ENCODE data around the gene CA5B.
"Not testable (repeated sequence)": the region's sequence is repeated elsewhere in the genome, so short reads cannot be mapped to it uniquely, and the experiment has no call there.

Gene CA5B

DNA sequence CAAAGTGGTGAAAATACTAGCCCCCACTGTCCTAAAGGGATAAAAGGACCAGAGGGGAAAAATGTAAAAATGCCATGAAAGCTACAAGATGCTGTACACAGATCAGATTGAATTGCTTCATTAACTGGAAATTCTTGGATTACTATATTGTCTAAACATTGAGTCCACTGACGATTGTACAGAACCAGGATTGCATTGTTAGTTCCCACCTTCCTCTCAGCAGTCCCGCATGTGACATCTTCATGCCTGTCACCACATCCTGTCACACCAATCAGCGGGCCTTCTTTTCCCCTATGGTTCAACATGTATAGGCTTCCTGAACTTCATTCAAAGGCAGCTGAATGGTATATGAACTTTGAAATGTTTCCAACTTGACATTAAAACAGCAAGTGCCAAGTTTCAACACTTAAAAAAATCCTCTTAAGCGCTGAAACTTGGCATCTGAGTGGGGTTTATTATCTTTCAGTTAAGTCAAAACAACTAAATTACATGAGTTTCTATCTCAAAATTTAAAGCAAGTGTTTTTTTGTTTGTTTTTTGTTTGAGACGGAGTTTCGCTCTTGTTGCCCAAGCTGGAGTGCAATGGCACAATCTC is 76.8 kb downstream of the CA5B start:
- no peak for DNase-seq (ENCODE audit: low read depth)

DNA sequence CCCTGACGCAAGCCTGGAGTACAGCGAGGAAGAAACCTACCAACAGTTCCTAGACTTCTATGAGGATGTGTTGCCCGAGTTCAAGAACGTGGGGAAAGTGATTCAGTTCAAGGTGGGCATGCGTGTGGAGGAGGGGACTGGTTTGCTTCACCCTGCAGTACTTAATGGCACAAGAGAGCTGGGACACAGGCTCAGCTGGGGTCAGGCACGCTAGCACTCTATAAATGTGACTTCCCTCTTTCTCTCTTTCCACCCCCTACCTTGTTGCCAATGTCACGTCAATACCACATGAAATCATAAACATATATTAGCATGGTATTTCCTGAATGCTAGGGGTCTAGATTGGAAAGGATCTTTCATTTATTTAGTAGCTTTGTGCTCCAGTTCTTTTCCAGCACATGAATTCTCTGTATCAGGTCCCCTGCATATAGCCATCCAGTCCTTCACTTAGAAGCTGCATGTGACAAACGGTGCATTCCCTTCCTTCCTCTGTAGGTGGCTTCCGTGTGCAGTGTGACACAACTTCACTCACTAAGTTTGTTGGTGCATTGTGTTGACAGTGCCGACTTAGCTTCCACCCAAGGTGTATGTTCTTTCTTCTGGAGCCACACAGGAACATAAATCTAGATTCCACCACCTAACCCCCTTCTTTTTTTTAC is 77.8 kb downstream of the CA5B start:
- DNase-seq (ENCODE audit: low read depth), result no peak

DNA sequence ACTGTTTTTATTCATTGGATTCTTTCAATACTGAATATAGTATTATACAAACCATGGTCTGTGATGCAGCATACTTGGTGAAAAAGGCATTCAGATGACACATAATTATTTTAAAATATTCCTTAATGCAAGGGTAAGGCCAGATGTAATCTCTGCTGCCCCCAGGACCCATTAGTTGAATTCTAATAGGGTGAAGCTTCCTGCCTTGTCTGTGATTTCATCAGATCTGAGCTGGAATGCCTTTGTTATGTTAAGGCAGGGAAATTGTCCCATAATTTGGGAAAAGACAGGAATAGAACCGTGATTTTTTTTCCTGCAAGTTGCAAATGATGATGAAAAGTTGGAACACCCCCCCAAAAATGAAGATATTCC is 78.4 kb downstream of the CA5B start:
- no peak for DNase-seq (ENCODE audit: low read depth)

DNA sequence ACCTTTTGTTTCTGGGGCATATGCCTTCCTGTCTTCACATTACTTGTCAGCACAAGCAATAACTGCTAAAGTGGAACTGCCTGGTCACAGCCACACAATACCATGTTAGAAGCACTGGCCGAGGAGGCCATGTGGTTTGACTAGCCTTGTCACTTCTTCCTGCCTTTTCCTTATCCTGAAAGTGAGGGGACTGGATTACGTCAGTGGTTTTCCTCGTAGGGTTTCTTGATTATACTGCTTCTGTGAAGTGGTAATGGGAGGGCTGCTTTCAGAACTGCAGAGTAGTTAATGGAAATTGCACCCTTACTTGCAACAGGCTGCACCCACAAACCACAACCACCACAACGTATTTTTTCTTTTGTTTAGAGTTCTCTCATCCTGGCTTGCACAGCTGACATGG is 78.8 kb downstream of the CA5B start:
- no peak for DNase-seq (ENCODE audit: low read depth)

DNA sequence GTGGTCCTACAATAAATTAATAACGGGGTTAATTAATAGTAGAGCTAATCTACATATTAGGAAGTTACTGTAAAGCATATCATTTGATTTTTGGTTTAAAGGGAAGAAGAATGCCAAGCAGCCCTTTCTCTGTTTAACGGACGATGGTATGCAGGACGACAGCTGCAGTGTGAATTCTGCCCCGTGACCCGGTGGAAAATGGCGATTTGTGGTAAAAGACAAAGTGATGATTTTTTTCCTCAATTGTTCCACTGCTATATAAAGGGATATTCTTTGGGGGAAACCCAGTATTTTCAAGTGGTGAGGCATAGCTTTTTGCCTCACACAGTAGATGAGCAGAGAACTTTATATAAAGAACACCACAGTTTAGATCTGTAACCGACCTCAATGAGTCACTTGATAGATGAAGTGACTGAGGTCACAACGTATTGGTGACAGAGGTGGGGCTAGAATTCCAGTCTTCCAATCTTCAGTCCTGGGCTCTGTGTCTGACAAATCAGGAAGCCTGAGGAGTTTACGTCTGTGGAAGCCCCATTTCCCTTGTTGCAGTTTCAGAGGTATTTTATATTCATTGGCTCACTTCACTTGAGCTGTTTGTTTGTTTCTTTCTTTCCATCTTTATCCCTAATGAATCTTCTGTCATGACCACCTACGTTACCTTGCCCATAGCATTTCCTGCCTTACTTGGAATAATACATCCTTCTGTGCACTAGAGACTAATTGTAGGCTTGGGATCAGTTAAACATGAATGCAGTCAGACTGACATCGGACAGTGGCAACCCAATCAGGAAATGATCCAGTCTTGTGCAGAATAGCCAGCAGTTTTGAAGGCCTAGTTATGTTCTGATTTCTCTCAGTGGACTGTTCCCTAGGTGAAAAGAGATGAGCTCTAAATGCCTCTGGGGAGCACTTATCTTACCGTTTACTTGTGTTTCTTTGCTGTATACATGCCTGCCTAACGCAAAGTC is 82.3 kb downstream of the CA5B start:
- DNase-seq (ENCODE audit: low read depth), result no peak

DNA sequence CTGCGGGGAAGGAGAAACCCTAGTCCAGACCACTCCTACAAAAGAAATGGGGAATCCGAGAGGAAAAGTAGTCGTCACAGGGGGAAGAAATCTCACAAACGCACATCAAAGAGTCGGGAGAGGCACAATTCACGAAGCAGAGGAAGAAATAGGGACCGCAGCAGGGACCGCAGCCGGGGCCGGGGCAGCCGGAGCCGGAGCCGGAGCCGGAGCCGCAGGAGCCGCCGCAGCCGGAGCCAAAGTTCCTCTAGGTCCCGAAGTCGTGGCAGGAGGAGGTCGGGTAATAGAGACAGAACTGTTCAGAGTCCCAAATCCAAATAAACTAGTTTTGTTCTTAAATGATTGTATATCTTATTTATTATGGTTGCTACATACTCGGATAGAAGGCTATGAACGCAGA is 84.9 kb downstream of the CA5B start:
- no peak for DNase-seq (ENCODE audit: low read depth)

DNA sequence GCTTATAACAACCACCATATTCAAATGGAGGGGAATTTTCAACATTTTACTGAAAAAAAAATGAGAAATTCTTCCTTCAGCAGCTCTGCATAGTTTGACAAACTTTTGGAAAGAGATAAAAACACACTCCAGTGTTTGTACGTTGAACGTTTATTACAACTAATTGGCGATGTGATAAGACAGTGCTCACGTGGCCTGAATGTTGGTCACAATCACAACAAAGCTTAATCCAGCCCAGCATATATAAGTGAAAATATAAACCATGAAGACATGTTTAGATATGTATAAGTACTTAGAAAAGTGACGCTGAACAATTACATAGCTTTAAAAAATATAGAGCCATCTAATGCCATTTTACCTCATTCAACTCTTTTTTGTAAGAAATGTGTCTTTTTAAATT is 87.9 kb downstream of the CA5B start:
- DNase-seq (ENCODE audit: low read depth), result no peak

DNA sequence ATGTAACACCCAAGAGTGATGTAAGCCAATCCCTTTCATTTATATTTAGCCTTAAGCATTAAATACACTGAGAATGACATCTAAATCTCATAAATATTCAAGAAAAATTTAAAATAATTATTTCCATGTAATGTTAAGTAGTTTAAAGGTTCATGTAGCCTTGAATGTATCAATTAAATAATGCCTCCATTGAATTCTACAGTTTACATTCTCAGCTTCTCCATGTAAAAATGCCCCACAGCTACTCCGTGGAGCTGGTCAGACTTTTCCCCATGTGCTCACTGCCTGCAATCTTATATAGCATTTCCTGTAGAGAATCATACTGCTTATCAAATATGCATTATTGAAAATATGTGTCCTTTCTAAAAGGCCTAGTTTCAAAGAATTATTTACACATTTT is 91.1 kb downstream of the CA5B start:
- DNase-seq (ENCODE audit: low read depth), result no peak

DNA sequence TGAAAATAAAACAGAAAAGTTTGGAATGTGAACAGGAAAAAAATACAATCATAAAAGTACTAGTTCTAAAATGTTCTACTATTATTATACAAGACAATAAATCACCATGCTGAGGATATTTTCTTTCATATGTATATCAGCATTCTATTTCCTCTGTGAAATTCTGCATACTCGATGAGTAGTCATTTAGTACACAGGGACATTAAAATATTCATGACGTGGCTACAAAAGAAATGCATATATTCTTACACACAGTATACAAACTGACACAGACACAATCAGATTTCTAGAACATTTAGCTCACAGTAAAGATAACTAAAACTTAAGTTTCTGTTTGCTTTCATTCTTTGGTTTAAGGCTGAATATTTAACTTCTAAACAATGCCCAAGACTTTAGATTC is 93.3 kb downstream of the CA5B start:
- not testable (repeated sequence) for DNase-seq (ENCODE audit: low read depth)

DNA sequence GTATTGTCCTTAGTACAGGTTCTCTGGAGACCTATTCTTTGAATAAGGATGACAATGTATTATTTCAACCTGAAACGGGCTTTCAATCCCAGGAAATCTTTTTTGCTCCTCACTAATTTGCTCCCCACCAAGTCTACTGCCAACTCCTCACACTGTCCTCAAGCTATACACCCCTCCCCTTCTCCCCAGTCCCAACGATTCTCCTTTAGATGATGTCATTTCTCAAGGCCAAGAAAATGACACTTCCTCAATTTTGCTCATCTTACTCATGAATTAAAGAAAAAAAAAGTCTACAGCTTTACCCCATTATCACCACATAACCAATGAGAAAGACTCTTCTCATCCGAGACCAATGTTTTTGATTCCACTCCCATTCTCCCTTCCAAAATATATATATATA is 96.0 kb downstream of the CA5B start:
- DNase-seq (ENCODE audit: low read depth), result no peak

DNA sequence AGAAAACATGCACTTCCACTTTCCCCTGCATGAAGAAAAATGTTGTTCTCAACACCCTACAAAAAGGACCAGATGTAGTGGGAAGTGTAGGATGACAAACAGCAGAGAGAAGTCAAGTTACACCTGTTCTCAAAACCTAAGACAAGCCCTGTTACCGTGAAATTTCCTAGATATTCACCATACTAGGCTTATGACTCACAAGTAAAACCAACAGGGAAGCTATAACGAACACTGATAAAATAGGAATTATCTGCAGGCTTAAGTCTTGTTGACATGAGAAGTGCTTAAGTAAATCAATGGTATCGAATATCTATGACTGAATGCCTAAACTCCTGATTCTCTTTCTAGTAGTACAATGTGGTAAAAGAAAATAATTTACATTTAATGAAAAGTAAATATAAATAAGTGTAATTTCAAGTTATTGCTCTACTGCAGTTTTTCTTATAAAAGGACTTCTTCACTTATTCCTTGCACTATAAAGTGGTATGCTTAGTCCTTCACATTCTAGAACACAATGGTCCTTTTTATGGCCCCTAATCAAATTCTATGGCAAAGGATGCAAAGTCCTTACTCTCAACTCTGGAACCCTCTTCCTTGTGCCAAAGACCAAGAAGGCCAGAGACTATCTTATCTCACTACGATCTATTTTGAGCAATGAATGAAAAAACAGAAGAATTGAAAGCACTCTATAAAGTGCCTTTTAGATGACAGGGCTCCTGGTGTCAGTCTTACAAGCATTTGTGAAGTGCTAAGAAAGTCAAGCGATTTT is 96.9 kb downstream of the CA5B start:
- peak; percentile 9 for DNase-seq (ENCODE audit: low read depth)

Measured in non-pigmented ciliary epithelial cell (primary cell).